CD4-positive, alpha-beta memory T cell (primary cell): Measurements from ENCODE around the gene MAPRE2. TPM values are rescaled to one million over a fixed set of nuclear protein-coding genes. Genes with fewer than 3 reads are reported as not detected.

Experiments
- CTCF ChIA-PET: fragments of 350-600 bp; sonication (Branson Sonifier 250); formaldehyde crosslinking; loops from one replicate; lab custom pipeline; 2021; ENCODE audit warnings: inconsistent platforms; ENCODE audit not compliant: partially characterized antibody; lab: Charles Lee
- POLR2A ChIA-PET: fragments of 350-600 bp; sonication (Branson Sonifier 250); formaldehyde crosslinking; loops from one replicate; lab custom pipeline; 2021; ENCODE audit not compliant: partially characterized antibody; lab: Charles Lee
- DNase-seq, 5 donors: peaks; one replicate each; pipeline versions ENCODE4 v3.0.0 to v3.0.0-alpha.2; 2020 to 2022; ENCODE audit warnings: mixed read lengths in 1 of 5
- H3K27ac ChIP-seq: one replicate; pipeline ENCODE4 v1.7.0; 2013; ENCODE audit warnings: low read depth, low read length
- H3K27me3 ChIP-seq: 2 replicates; pipeline ENCODE4 v1.7.0; 2013; ENCODE audit warnings: mild to moderate bottlenecking, low read length, moderate library complexity; ENCODE audit not compliant: insufficient read depth
- H3K36me3 ChIP-seq: 2 replicates; pipeline ENCODE4 v1.7.0; 2013; ENCODE audit warnings: mild to moderate bottlenecking, low read length, moderate library complexity; ENCODE audit not compliant: insufficient read depth
- H3K4me1 ChIP-seq: 2 replicates; pipeline ENCODE4 v1.7.0; 2013; ENCODE audit warnings: mild to moderate bottlenecking, low read length, moderate library complexity; ENCODE audit not compliant: insufficient read depth
- H3K4me3 ChIP-seq, 2 donors: one replicate each; pipeline ENCODE4 v1.7.0; 2013; ENCODE audit warnings: low read length in 2 of 2, mild to moderate bottlenecking in 1 of 2
- H3K9me3 ChIP-seq, 2 donors: one replicate each; pipeline ENCODE4 v1.7.0; 2013; ENCODE audit warnings: low read length in 2 of 2, control low read depth in 1 of 2; ENCODE audit not compliant: control insufficient read depth in 1 of 2
- H3K27ac Mint-ChIP-seq, 7 donors: one replicate each; pipeline ENCODE4 v1.8.0; 2020 to 2021; ENCODE audit warnings: mixed read lengths in 7 of 7, mild to moderate bottlenecking in 6 of 7, inconsistent platforms in 3 of 7, moderate library complexity in 3 of 7
- H3K27me3 Mint-ChIP-seq, 2 donors: one replicate each; pipeline ENCODE4 v1.8.0; 2020 to 2021; ENCODE audit warnings: mixed read lengths in 2 of 2
- H3K36me3 Mint-ChIP-seq, 2 donors: one replicate each; pipeline ENCODE4 v1.8.0; 2020 to 2021; ENCODE audit warnings: mixed read lengths in 2 of 2, inconsistent platforms in 1 of 2, mild to moderate bottlenecking in 1 of 2
- H3K4me1 Mint-ChIP-seq, 4 donors: one replicate each; pipeline ENCODE4 v1.8.0; 2020 to 2021; ENCODE audit warnings: mixed read lengths in 4 of 4, mild to moderate bottlenecking in 1 of 4
- H3K4me3 Mint-ChIP-seq, 8 donors: one replicate each; pipeline ENCODE4 v1.8.0; 2020 to 2021; ENCODE audit warnings: mixed read lengths in 8 of 8, mild to moderate bottlenecking in 7 of 8, moderate library complexity in 6 of 8, inconsistent platforms in 3 of 8
- H3K9me3 Mint-ChIP-seq, 8 donors: one replicate each; pipeline ENCODE4 v1.8.0; 2020 to 2021; ENCODE audit warnings: mixed read lengths in 8 of 8, mild to moderate bottlenecking in 5 of 8, inconsistent platforms in 3 of 8, moderate library complexity in 1 of 8
- intact Hi-C: fragments of 100-400 bp; cut with micrococcal nuclease; formaldehyde crosslinking; loops from one replicate; pipeline ENCODE4 v1.15.1; 2023
- polyA plus RNA-seq, 2 donors: library from polyadenylated mRNA; unstranded; fragments of 300-500 nt; fragmentation: Illumina TruSeq; gene quantifications; one replicate each; pipeline ENCODE4 v1.2.3, GENCODE V29; 2021
- total RNA-seq, 2 experiments: library from RNA; stranded (reverse); gene quantifications; one replicate each; pipeline ENCODE4 v1.2.3, GENCODE V29; 2021

The MAPRE2 gene
- total and polyA plus RNA-seq, 4 experiments from 2014 or later = 48.8 to 100 (median 60.3) TPM

DNA sequence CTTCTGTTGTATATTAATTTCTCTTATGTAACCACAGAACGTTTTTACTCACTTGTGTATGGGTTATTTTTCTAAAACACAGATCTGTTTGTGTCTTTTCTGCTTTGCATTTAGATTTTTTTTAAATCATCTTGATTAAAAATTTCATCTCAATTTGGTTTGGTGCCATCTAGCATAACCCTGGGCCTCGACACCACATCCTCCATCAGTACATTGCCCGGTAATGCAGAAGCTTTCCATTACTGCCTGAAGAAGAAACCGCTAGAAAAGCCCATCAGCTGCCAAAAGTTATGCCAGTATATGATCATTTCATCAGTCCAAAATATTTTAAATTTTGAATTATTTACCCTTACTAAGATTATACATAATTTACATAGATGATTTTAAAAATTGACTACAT is 26.2 kb downstream of the MAPRE2 start:
- POLR2A ChIA-PET = interaction anchor here (1.9 kb wide), 1 partner anchor 38 kb away, joined by 4 read pairs; no protein-coding TSS in a partner anchor
- Mint-ChIP-seq H3K27ac (peak overlapping the region in 1 of 7 donors; percentile 2), H3K4me1 (peaks cover 33 to 59% (median 39%) of the 10 kb centered on the region in 4 donors)

DNA sequence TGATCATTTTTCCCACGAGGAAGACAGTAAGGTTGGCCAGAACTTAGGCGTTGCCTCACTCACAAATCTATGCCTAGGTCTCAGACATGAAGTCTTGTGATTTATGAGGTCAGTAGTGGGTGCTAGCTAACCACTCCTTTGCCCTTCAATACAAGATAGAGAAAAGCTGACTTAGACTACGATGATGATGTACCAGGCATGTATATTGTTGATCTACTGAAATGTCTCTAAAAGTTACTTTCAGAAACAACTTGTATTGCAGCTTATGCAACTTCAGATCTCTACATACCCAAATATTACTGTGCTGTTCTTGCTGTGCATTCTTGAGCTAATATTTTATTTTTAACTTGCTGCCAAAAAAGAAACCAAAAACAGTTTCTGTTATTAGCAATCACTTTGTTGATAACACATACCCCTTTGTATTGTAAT is 30.6 kb downstream of the MAPRE2 start:
- no peak overlapping the region for H3K4me3 ChIP-seq
- H3K36me3 Mint-ChIP-seq = peaks cover 39 to 43% of the 10 kb centered on the region in 2 donors
- H3K4me3 Mint-ChIP-seq = no peak overlapping the region

More for the DNA sequence above, 26.2 kb downstream of the MAPRE2 start:
- DNase-seq = no peak
- Mint-ChIP-seq H3K27me3 (no peaks in the 10 kb centered on the region), H3K9me3 (no peaks in the 10 kb centered on the region), H3K36me3 (peaks cover 24 to 28% of the 10 kb centered on the region in 2 donors), H3K4me3 (no peak overlapping the region)
- no peaks in the 10 kb centered on the region for H3K9me3 ChIP-seq
- CTCF ChIA-PET = interaction anchor here (0.9 kb wide), 1 partner anchor 75 kb away, joined by 3 read pairs; no protein-coding TSS in a partner anchor
- H3K27me3 ChIP-seq = no peaks in the 10 kb centered on the region
- peaks cover 21% of the 10 kb centered on the region for H3K36me3 ChIP-seq
- intact Hi-C loops = no loop called here
- no peak overlapping the region for H3K4me3 ChIP-seq
- H3K27ac ChIP-seq = no peak overlapping the region
- no peaks in the 10 kb centered on the region for H3K4me1 ChIP-seq

DNA sequence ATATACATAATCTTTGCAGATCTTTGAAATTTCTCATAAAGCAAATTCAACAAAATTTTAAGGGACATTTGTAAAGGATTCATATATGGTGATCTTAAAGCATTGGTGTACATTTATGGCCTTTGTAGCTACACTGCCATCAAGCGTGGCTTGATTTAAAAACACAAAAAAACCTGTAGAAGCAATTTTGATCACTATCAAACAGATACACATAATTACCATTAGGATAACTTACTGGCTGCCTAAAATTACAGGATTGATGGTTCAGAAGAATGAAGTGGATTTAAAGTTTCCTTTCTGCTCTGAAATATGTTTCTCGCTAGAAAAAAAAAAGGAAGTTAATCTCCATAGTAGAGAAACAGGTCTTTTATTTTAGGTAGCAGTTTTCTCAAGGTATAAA is 31.4 kb downstream of the MAPRE2 start:
- H3K27me3 Mint-ChIP-seq = no peaks in the 10 kb centered on the region
- Histone ChIP-seq H3K36me3 (peaks cover 21% of the 10 kb centered on the region), H3K27me3 (no peaks in the 10 kb centered on the region), H3K9me3 (no peaks in the 10 kb centered on the region), H3K27ac (no peak overlapping the region), H3K4me3 (no peak overlapping the region), H3K4me1 (no peaks in the 10 kb centered on the region)
- no peak overlapping the region for H3K4me3 Mint-ChIP-seq
- H3K4me1 Mint-ChIP-seq = peaks cover 20 to 52% (median 34%) of the 10 kb centered on the region in 4 donors
- POLR2A ChIA-PET = no interaction called here
- intact Hi-C loops = loop anchor here (2.0 to 5.0 kb wide), 2 partner anchors 30 to 45 kb away; no protein-coding TSS in a partner anchor
- DNase-seq = no peak
- CTCF ChIA-PET = interaction anchor here (1.4 kb wide), 1 partner anchor 46 kb away, joined by 4 read pairs; no protein-coding TSS in a partner anchor
- peak overlapping the region in 1 of 7 donors; percentile 6 for H3K27ac Mint-ChIP-seq
- peaks cover 45 to 47% of the 10 kb centered on the region in 2 donors for H3K36me3 Mint-ChIP-seq
- H3K9me3 Mint-ChIP-seq = no peaks in the 10 kb centered on the region

More for the DNA sequence above, 30.6 kb downstream of the MAPRE2 start:
- H3K4me1 ChIP-seq = no peaks in the 10 kb centered on the region
- DNase-seq = no peak
- intact Hi-C loops = loop anchor here (2.0 to 5.0 kb wide), 2 partner anchors 29 to 45 kb away; no protein-coding TSS in a partner anchor
- peaks cover 22 to 53% (median 33%) of the 10 kb centered on the region in 4 donors for H3K4me1 Mint-ChIP-seq
- no peak overlapping the region for H3K27ac ChIP-seq
- peak overlapping the region in 3 of 7 donors; percentile 27 to 63 (median 43) for H3K27ac Mint-ChIP-seq
- ChIA-PET POLR2A (no interaction called here), CTCF (no interaction called here)
- H3K9me3 ChIP-seq = no peaks in the 10 kb centered on the region
- H3K27me3 ChIP-seq = no peaks in the 10 kb centered on the region
- no peaks in the 10 kb centered on the region for H3K9me3 Mint-ChIP-seq
- H3K36me3 ChIP-seq = peaks cover 21% of the 10 kb centered on the region
- no peaks in the 10 kb centered on the region for H3K27me3 Mint-ChIP-seq

DNA sequence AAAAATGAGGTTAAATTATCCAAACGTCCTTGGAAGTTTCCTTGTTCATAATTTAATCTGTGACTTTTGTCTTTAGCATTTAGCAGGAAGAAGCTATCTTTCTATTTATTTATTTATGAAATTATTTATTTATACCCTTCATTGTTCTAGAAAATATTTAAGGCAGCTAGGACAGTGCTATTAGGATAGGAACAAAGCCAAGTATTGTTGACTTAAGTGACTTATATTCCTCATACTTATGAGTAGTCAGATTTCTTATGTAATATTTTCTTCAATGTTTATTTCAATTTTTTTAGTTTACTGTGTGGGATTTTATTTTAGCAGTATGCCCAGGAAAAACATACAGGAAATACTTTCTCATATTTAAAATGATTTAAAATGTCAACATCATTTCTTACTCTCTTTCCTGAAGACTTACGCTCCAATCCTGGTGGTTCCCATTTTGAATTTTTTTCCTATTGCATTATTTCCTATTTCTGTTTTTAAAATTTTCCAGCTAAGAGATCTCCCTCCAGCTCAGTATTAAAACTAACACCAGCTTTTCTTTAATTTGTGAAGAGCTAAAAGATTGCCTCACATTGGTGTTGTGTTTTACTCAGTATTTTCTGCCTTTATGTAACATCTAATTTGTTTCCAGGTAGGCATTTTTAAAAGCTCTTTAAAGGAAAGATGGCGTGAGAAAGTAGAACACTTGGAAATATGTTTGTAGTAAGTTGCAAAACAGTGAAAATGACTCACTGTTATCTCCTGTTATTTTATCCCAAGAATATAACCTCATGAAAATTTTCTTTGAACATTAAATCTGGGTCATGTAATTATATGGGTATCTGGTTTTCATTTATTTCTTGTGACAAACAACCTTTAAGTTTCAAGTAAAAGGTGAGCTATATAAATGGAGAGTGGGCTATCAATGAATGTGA is 32.2 kb downstream of the MAPRE2 start:
- Histone ChIP-seq H3K9me3 (no peaks in the 10 kb centered on the region), H3K27me3 (no peaks in the 10 kb centered on the region), H3K27ac (no peak overlapping the region), H3K4me1 (no peaks in the 10 kb centered on the region), H3K4me3 (no peak overlapping the region), H3K36me3 (peaks cover 21% of the 10 kb centered on the region)
- peaks cover 20 to 49% (median 34%) of the 10 kb centered on the region in 4 donors for H3K4me1 Mint-ChIP-seq
- ChIA-PET CTCF (interaction anchor here (0.7 to 1.8 kb wide), 6 partner anchors 13 to 70 kb away, joined by 3 to 5 read pairs (median 4); no protein-coding TSS in a partner anchor), POLR2A (no interaction called here)
- H3K36me3 Mint-ChIP-seq = peaks cover 46 to 47% of the 10 kb centered on the region in 2 donors
- intact Hi-C loops = loop anchor here (2.0 to 5.0 kb wide), 2 partner anchors 31 to 46 kb away; no protein-coding TSS in a partner anchor
- H3K27ac Mint-ChIP-seq = peak overlapping the region in 3 of 7 donors; percentile 4 to 47 (median 19)
- H3K9me3 Mint-ChIP-seq = no peaks in the 10 kb centered on the region
- DNase-seq = no peak
- no peak overlapping the region for H3K4me3 Mint-ChIP-seq
- H3K27me3 Mint-ChIP-seq = no peaks in the 10 kb centered on the region

DNA sequence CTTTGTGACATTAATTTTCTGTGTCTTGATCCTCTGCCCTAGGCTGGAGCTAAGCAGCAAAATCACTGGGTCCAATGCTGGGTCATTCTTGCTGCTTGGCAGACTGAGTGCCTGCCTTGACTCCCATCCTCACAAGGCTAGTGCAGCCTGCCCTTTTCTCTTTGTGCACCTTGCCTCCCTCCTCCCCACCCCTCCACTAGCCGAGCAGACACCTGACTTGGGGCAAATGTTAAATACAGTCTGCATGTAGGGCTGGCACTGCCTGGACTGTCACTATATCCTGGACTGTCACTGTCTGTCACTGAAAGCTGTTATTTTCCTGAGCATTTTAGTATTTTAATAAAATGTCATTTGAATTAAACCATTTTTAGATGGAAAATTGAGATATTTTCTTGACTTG is 33.4 kb downstream of the MAPRE2 start:
- Histone ChIP-seq H3K9me3 (no peaks in the 10 kb centered on the region), H3K27me3 (no peaks in the 10 kb centered on the region), H3K36me3 (peaks cover 21% of the 10 kb centered on the region), H3K4me3 (no peak overlapping the region), H3K27ac (no peak overlapping the region), H3K4me1 (no peaks in the 10 kb centered on the region)
- H3K27ac Mint-ChIP-seq = peak overlapping the region in 1 of 7 donors; percentile 37
- H3K9me3 Mint-ChIP-seq = no peaks in the 10 kb centered on the region
- intact Hi-C loops = loop anchor here (5.0 kb wide), 1 partner anchor 47 kb away; no protein-coding TSS in a partner anchor
- no peak for DNase-seq
- POLR2A ChIA-PET = no interaction called here
- peak overlapping the region in 1 of 8 donors; percentile 53 for H3K4me3 Mint-ChIP-seq
- H3K27me3 Mint-ChIP-seq = no peaks in the 10 kb centered on the region
- H3K36me3 Mint-ChIP-seq = peaks cover 50 to 55% of the 10 kb centered on the region in 2 donors
- CTCF ChIA-PET = interaction anchor here (1.6 to 1.8 kb wide), 2 partner anchors 14 to 69 kb away, joined by 5 read pairs; no protein-coding TSS in a partner anchor
- H3K4me1 Mint-ChIP-seq = peaks cover 20 to 49% (median 36%) of the 10 kb centered on the region in 4 donors

DNA sequence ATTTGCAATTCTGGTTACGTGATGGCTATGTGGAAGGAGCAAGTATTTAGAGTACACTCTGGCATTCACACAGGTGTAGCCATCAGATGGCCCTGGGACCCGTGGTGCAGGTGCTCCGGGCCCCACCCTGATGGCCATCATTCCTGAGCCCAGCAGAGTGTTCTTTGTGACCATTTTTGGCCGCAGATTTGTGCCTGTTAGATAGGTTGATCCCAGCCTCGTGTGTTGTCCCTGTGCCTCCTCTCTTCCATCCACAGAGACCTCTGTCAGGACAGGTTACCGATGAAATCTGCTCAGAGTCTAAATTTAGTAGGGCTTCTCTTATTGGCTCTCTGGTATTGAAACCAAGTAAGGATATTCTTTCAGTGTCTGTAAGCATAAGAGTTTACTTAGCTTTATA is 33.9 kb downstream of the MAPRE2 start:
- Mint-ChIP-seq H3K4me3 (no peak overlapping the region), H3K9me3 (no peaks in the 10 kb centered on the region), H3K27me3 (no peaks in the 10 kb centered on the region), H3K4me1 (peaks cover 21 to 53% (median 38%) of the 10 kb centered on the region in 4 donors), H3K36me3 (peaks cover 48 to 54% of the 10 kb centered on the region in 2 donors), H3K27ac (peak overlapping the region in 1 of 7 donors; percentile 48)
- intact Hi-C loops = no loop called here
- peaks cover 21% of the 10 kb centered on the region for H3K36me3 ChIP-seq
- no peaks in the 10 kb centered on the region for H3K9me3 ChIP-seq
- H3K4me3 ChIP-seq = no peak overlapping the region
- no peaks in the 10 kb centered on the region for H3K4me1 ChIP-seq
- no peaks in the 10 kb centered on the region for H3K27me3 ChIP-seq
- no peak overlapping the region for H3K27ac ChIP-seq
- POLR2A ChIA-PET = no interaction called here
- DNase-seq = no peak
- CTCF ChIA-PET = interaction anchor here (1.8 kb wide), 1 partner anchor 14 kb away, joined by 5 read pairs; no protein-coding TSS in a partner anchor
